WTC11 (cell line): ENCODE data around the gene GPC1.

ENCODE experiments used
- CREM ChIP-seq: sonication (generic); formaldehyde crosslinking; IDR thresholded peaks from 2 replicates; pipeline ENCODE4 v1.8.1; 2022; ENCODE audit warnings: mild to moderate bottlenecking, missing genetic modification reagents, moderate library complexity
- CTCF ChIP-seq: fragments of 200-600 bp; IDR thresholded peaks from 2 replicates; pipeline ENCODE4 v1.8.0; 2022; ENCODE audit warnings: antibody characterized with exemption
- ETV6 ChIP-seq: sonication (generic); formaldehyde crosslinking; IDR thresholded peaks from 2 replicates; pipeline ENCODE4 v1.8.1; 2022; ENCODE audit warnings: mild to moderate bottlenecking, missing genetic modification reagents
- MAX ChIP-seq: sonication (generic); formaldehyde crosslinking; IDR thresholded peaks from 2 replicates; pipeline ENCODE4 v1.8.0; 2022; ENCODE audit warnings: mild to moderate bottlenecking, missing genetic modification reagents
- SP1 ChIP-seq: sonication (generic); formaldehyde crosslinking; conservative IDR thresholded peaks from 2 replicates; pipeline ENCODE4 v1.8.1; 2022; ENCODE audit warnings: missing genetic modification reagents
- TEAD4 ChIP-seq: sonication (generic); formaldehyde crosslinking; IDR thresholded peaks from 2 replicates; pipeline ENCODE4 v1.8.0; 2022; ENCODE audit warnings: mild to moderate bottlenecking, missing genetic modification reagents

DNA sequence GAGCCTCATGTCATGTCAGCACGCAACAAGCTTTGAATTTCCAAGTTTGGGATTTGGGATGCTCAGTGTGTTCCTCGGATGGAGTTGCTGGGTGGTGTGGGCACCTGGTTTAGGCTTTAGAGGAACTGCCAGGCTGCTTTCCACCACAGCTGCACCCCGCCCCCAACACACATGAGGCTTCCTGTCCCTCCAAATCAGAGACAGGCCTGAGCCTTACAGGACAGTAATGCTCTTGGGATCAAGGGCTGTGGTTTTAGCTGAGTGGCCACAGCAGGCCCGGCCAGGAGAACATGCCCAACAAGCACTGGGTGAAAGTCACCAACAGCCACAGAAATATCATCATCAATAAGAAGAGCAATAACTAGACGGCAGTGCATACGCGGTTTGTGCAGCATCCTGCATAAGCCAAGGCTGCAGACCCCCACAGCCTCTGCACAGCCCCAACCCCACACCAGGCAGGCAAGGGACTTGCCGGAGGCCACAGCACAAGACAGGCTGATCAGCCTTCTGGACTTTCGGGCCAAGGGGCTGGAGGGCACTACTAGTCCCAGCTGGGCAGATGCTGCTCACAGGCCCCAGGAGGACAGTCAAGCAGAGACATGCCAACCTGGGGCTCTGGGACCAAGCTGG is 29.7 kb upstream of the GPC1 start:
- no peak for TF ChIP-seq CTCF
- no peak for TF ChIP-seq SP1 (CRISPR knock-in tag)
- TF ChIP-seq TEAD4, result no peak
- no peak for TF ChIP-seq ETV6 (CRISPR knock-in tag)
- no peak for TF ChIP-seq CREM (CRISPR knock-in tag)
- no peak for TF ChIP-seq MAX (CRISPR knock-in tag)
